Measurements from ENCODE around the gene LSM14B.

LSM14B gene

GRCh38 chr20:62132421-62132820 lies 10.1 kb downstream of the LSM14B start:
- no peak for DNase-seq (ENCODE audit: low read depth, low spot score)

- DNase-seq (ENCODE audit: low read depth, low spot score) = no peak
Observed at GRCh38 chr20:62133051-62133845, 11.0 kb downstream of the LSM14B start.

GRCh38 chr20:62133864-62134263 lies 11.6 kb downstream of the LSM14B start:
- no peak for DNase-seq (ENCODE audit: low read depth, low spot score)

GRCh38 chr20:62134735-62135231 lies 12.5 kb downstream of the LSM14B start:
- DNase-seq (ENCODE audit: low read depth, low spot score) = no peak

GRCh38 chr20:62135573-62136266 lies 13.4 kb downstream of the LSM14B start:
- DNase-seq (ENCODE audit: low read depth, low spot score) = no peak

GRCh38 chr20:62136283-62137091 lies 14.2 kb downstream of the LSM14B start:
- DNase-seq (ENCODE audit: low read depth, low spot score) = no peak

GRCh38 chr20:62137092-62137384 lies 14.8 kb downstream of the LSM14B start:
- no peak for DNase-seq (ENCODE audit: low read depth, low spot score)

- no peak for DNase-seq (ENCODE audit: low read depth, low spot score)
Observed at GRCh38 chr20:62137478-62138203, 15.4 kb downstream of the LSM14B start.

GRCh38 chr20:62138204-62138543 lies 15.9 kb downstream of the LSM14B start:
- DNase-seq (ENCODE audit: low read depth, low spot score) = no peak

DNA sequence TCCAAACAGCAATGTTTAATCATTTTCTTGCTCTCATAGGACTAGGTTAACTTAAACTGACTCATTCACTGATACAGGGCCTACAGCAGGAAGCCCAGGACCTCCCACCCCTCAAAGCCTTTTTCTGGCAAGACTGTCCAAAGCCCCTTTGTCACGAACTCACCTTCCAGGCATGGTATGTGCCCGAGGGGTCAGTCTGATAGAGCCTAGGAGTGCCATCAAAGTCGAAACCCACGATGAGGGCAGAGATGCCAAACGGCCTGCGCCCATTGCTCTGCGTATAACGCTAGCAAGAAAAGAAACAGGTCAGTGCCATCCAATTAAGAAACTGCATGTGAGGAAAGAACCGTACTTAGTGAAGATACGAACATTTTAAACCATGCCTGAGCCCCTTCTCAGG lies 16.6 kb downstream of the LSM14B start:
- no peak for DNase-seq (ENCODE audit: low read depth, low spot score)

DNA sequence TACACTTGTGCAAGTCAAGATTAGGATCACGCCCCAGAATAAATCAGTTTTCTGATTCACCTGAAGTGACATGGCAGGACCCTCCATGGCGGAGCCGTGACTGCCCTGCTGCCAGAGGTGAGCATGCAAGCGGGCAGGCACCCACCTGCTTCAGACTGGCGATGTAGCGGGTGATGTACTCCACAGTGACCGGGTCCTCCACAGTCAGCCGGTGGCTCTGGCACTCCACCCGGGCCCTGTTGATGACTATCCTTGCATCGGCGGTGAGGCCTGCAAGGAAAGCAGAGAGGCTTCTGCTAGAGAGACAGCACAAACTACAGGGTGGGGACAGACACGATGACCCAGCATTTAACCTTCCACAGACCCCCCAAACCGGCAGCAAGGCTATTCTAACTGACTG lies 17.4 kb downstream of the LSM14B start:
- DNase-seq (ENCODE audit: low read depth, low spot score) = no peak

DNA sequence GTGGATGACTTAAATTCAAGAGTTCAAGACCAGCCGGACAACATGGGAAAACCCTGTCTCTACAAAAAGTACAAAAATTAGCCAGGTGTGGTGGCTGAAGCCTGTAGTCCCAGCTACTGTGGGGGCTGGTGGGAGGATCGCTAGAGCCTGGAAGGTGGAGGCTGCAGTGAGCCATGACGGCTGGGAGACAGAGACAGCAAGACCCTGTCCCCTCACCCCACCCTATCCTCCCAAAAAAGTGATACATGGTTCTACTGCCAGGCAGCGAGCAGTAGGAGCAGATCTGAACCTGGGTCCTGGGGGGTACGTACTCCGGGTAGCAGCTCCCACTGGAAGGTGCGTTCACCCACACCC lies 18.7 kb downstream of the LSM14B start:
- no peak for DNase-seq (ENCODE audit: low read depth, low spot score)

DNA sequence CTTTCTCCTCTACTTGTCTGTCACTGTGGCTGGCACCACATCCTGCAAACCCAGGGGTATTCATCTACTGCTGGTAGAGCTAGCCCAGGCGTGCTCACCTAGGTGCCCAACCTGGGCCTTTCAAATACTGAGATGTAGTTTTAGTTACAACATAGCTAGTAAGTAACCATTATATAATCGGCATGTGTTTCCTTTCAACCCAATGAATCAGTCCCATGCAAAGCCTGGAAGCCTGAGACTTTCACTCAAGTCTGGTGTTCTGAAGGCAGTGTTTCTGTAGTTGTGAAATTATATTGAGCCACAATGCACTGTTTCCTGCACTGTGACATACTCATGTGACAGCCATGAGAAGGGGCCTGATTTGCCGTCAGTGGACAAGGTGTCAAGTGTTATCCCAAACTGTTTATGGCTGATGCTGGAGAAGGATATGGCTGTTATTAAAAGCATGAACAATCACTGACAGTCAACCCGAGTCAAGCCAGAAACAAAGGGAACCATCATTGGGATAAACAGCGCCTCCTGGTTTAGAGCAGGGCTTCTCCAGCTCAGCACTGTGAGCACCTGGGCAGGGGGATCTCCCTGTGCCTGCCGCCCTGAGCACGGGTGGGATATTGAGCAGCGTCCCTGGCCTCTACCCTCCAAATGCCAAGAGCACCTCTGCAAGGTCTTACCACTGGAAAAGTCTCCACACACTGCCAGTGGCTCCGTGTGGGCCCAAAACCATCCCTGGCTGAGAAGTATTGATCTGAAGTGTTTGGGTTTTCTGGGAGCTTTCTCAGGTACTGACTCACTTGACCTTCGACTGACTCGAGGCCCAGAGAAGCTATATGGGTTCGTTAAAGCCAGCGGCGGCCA lies 19.3 kb downstream of the LSM14B start:
- DNase-seq (ENCODE audit: low read depth, low spot score) = no peak

DNA sequence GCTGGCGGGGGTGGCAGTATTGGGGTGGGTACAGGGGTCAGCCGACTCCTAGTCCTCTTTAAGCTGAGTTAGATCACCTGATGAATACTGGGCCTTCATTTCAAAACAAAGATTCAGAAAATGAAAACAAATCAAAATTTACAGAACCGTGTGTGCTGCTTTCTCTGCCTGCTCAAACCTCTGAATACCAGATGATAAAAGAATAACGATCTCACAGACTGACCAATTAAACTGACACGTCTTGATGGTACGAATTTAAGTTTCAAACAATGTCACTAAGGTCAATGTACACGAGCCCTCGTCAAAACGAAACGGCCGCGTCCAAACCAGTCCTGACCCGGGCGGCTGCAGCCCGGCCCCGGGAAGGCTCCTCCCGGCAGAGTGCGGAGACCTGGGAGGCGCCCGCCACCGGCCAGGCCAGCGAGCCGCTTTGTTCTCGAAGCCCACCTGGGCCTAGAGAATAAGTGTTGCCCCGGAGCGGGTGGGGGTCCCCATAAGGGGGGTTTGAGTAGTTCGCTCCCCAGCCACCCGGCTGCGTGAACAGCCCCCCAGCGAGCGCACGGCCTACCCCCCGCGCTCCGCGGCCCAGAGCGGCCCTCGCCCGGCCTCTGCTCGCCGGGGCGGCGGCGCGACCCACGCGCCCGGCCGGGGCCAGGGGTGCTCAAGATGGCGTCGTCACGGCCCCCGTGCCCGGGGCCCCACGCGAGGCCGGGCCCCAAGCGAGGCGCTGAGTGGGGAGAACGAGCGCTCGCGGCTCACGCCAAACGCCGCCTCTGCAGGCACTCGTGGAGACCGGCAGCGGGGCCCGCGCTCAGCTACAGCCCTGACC lies 20.2 kb downstream of the LSM14B start:
- no peak for DNase-seq (ENCODE audit: low read depth, low spot score)

GRCh38 chr20:62143081-62143956 lies 21.0 kb downstream of the LSM14B start, which contains the start of the genes PSMA7 and SS18L1:
Gene PSMA7 (minus strand): TSS chr20:62143394. CDS start chr20:62143303, 91 bp downstream.
Gene SS18L1 (plus strand): TSS chr20:62143769. CDS start chr20:62143821, 52 bp downstream.
- DNase-seq (ENCODE audit: low read depth, low spot score) = no peak

DNA sequence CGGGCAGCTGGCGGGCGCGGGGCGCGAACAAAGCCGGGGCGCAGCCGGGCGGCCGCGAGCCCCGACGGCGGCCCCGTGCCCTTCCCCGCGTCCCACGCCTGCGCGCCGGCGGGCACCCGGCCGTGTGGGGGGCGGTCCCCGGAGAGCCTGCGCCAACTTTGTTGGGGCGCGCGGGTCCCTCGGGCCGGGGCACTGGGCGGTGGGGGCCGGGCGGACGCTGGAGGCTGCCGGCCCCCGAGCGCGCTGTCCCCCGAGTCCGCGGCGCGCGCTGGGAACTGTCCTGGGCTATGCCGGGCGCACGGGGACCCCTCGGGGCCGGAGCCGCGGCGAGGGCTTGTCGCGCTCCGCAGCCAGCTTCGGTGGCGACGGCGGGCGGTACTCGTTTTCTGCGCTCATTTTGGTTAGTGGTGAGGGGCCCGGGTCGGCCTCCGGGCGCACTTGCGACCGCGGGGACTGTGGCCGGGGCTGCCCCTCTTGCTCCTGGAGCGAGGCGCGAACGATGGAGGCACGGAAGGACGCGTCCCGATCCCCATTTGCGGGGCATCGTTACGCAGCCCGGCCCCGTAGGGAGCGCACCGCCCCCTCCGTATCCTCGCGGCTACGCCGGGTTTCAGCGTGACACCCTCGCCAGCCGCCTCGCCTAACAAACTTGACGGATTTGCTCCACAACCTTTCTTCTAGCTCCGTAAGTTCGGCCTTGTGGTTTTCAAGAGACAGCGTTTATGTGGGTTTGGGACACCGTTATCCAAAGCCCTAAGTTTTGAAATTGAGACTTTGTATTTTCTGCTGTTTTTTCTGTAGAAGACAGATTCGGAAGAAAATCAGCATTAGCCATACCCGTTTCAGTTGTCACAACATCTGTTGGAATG lies 21.9 kb downstream of the LSM14B start:
- DNase-seq (ENCODE audit: low read depth, low spot score) = no peak

DNA sequence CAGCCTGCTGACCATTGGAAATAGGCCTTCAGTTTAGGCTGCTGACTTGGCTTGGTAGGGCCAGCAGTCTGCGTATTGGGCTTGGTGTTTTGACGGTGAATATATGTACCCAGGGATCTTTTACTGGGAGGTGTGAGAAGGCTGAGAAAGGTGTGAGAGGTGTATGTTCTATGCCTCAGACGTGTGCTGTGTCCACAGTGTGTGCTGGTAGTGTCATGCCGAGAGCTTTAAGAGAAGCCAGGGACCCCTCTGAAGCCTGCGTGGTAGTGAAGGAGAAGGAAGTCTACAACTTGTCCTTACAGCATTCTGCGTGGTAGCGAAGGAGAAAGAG lies 23.4 kb downstream of the LSM14B start:
- DNase-seq (ENCODE audit: low read depth, low spot score) = no peak
